ENCODE data around the gene HOXA10.

The HOXA10 gene

DNA sequence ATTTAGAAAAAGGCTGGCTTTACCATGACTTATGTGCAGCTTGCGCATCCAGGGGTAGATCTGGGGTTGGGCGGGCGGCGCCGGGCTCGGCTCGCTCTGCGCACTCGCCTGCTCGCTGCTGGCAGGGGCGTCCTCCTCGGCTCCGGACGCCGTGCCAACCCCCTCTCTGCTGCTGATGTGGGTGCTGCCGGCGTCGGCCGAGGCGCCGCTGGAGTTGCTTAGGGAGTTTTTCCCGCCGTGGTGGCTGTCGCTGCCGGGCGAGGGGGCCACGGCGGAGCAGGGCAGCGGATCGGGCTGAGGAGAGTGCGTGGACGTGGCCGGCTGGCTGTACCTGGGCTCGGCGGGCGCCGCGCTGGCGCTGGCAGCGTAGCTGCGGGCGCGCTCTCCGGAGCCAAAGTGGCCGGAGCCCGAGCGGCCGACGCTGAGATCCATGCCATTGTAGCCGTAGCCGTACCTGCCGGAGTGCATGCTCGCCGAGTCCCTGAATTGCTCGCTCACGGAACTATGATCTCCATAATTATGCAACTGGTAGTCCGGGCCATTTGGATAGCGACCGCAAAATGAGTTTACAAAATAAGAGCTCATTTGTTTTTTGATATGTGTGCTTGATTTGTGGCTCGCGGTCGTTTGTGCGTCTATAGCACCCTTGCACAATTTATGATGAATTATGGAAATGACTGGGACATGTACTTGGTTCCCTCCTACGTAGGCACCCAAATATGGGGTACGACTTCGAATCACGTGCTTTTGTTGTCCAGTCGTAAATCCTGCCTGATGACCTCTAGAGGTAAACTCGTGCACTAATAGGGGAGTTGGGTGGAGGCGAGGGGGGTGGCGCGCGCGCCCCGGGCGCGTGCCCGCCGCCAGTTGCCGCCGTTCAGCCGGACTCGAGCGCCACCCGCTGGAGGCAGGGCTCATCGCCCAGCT is 30.8 kb downstream of the HOXA10 start, which contains the start of gene HOXA5:
TSS of gene HOXA5 (minus strand) at position 659 of the 927 bp plus-strand sequence. CDS start at position 585, 74 bp downstream.
- DNase-seq, result peak; percentile 84

DNA sequence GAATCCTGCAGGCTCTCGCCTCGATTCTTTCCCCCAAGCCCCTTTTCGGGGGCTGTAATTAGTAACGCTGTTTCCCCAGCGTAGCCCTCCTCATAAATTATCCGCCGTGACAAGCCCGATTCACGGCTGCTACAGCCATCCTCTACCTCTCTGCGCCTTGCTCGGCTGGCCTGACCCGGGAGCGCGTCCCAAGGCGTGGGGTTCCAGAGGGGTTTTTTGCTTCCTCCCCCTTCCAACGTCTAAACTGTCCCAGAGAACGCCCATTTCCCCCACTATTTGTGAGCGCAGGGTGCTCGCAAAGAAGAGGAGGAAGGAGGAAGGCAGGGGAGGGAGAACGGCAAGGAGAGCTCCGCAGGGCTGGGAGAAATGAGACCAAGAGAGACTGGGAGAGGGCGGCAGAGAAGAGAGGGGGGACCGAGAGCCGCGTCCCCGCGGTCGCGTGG is 31.5 kb downstream of the HOXA10 start:
- DNase-seq, result no peak

DNA sequence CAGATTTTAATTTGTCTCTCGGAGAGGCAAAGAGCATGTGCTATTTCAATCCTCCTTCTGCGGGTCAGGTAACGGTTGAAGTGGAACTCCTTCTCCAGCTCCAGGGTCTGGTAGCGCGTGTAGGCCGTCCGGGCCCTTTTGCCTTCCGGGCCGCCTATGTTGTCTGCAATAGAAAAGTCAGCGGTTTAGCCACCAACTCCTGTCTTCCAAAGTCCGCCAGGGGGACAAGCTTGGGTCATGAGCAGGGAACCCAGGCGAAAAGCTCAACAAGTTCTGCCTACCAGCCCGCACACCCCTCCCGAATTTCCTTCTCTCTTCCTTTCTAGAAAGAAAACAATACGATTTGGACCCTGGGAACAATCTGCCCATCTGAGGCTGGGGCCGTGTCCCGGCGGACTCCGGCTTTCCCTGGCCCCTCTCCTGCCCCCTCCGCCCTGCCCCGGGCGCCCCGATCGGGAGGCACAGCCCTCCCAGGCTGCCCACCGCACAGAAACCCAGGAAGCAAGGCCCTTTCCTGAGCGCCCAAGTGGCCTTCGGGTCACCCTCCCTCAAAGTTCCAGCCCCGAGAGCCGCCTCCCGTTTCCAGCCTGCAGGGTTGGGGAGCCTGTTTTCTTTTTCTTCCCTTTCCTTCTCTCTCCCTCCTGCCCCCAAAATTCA is 32.1 kb downstream of the HOXA10 start:
- no peak for DNase-seq

DNA sequence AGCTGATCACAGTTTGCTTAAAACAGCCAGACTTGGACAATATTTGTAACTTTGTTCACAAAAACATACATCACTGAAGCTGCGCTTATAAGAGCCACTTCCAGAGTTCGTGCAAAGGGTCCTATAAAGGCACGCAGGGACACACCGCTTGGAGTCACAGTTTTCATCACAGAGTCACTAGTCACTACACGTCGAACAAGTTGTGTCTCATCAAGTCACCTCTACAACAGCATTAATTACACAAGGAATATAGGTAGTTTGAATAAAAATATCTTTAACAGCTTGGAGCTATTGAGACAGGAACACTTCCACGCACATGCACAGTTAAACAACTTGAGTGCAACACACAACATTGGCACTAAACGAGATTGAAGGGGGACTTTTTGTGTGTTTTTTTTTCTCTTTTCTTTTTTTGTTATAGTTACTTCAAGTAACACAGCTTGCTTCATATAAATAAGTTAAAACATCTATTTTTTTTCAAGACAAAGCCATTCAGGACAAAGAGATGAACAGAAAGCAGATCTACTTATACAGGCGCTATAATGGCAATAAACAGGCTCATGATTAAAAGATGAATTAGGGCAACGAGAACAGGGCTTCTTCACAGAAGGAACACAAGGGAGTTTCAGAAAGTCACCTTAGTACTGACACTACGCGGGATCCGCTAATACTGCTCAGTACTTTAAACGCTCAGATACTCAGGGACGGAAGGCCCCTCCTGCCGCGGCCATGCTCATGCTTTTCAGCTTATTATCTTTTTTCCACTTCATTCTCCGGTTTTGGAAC is 32.8 kb downstream of the HOXA10 start:
- DNase-seq, result no peak

DNA sequence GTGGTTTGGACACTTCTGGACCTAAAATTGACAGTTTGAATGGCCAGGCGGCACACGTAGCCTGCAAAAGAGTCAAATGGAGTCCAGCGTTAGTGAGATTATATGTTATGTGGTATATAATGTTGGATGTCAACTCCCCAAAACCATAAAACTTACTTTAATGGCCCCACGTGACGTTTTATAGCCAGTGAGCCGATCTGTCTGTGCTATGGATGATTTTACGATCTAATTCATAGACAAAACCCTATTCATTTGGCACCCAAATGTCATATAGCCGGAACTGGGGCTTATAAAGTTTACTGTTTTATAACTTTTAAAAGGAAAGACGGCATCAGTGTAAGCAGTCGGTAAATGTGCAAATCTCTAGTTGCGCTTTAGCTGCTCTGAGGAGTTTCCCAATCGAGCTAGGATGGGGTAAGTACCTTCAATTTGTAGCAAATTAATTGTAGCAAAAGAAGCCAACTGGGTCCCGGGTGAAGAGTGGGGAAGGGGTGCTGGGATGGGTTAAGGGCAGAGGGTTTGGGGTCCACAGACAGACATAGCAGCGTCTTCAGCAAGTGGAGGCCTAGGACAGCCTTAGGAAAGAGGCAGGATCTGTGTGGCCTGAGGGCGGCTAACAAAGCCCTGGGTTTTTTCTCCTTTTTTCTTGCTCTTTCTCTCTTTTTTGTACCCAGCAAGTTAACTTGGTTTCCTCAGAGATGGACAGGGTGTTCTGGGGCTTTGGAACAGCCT is 33.8 kb downstream of the HOXA10 start:
- no peak for DNase-seq

DNA sequence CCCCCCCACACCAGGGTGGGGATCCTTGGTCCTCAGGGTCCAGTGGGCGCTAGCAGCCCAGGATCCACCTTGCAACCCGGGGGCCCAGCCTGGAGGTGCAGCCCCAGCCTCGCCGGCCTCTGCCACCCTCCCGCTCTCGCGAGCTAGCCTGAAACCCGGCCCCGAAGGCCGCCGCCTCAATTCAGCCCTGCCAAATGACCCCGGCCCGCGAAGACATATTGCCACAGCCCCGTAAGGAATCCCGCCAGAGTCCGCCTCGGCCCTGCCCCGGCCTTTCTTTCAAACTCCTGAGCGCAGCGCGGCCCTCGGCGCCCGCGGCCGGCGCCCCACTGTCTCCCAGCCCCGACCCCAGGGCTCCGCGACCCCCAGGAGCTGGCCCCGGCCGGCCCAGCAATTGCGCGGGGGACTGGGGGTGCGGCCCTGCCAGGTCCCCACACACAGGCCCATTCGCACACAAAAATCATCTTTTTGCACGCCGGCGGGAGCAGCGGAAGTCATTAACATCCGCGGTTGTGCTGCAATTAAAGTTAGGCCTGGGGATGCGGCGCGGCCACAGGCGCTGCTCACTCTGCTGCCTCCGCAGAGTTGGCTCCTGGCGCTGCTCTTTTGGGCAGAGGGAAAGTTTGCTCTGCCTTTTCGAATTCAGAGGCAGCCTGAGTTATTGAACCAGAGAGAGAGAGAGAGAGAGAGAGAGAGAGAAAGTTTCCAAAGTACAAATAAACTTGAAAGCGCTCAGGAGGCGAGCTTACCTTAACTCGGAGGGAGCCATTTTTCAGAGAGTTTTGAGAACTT is 34.6 kb downstream of the HOXA10 start:
- no peak for DNase-seq

DNA sequence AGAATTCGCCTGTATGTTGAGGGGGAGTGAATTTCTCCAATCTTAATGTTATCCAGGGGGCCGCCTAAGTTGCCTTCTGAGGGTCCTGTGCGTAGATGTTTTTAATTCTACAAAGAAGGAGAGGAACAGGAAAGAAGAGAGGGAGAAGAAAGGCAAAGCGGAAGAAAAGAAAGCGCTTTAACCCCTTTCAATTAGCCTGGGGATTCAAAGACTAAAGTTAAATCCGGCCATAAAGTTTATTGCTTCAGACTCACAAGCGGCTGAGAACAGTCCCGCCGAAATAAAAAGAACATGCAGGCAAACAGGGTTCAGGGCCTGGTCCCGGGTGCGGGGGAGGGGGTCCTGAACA is 35.2 kb downstream of the HOXA10 start:
- DNase-seq, result no peak

DNA sequence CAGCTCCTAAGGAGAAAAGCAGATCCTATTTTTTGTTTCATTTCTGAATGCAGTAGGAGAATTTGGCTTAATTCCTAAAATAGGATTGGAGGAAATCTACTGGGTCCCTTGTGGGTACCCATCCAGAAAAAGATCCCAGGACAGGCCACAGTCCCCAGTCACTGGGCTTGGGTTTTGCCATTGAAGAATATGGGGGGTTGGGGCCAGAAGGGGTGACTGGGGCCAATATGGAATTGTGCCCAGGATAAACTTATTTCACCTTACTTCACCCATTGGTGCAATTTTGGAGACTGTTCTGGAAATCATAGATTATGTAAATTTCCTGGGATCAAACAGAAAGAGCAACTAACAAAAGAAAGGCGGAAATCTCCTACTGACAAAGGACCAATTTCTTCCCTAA is 35.6 kb downstream of the HOXA10 start:
- no peak for DNase-seq

DNA sequence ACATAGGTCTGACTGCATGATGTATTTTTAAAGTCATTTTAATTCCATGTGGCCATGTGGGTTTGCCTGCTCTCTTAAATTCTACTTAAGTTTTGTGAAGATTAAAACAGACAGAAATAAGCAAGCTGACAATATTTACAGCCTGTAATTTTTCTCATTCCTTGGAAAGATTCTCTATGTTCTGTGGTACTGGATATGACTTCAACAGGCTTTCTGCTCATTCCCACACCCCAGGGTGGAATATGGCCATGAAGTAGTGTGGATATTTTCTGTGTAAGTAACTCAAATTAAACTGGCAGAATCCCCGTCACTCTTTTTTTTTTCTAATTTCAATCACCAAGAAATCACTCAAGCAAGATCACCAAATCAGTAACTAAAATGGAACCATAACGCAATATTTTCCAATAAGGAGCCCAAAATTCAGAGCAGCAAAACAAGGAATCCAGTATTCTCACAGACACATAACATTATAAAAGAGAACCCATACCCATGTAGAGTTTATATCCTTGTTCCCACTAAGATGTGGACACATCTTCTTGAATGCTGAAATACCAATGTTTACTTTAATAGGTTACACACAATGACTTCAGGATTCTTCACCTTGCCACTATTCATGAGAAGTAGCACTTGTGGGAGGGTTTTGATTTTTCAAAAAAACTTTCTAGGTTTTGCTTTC is 36.3 kb downstream of the HOXA10 start:
- no peak for DNase-seq

DNA sequence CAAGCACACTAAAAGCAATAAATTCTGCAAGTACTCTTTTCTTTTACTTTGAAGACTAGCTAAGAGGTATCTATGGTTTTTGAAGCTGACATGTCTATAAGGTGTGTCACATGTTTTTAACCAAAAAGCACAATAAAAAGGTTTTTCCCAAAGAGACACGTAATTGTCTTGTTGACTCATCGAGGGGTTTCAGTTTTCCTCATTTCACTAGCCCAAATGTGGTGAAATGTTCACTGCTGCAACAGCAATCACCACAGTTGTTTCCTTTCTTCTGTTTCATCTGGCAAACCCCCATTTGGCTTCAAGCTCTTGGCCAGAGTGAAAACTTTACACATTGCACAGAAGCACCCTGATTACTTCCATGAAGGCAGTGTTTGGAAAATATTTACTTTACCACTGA is 39.7 kb downstream of the HOXA10 start:
- peak; percentile 54 for DNase-seq

DNA sequence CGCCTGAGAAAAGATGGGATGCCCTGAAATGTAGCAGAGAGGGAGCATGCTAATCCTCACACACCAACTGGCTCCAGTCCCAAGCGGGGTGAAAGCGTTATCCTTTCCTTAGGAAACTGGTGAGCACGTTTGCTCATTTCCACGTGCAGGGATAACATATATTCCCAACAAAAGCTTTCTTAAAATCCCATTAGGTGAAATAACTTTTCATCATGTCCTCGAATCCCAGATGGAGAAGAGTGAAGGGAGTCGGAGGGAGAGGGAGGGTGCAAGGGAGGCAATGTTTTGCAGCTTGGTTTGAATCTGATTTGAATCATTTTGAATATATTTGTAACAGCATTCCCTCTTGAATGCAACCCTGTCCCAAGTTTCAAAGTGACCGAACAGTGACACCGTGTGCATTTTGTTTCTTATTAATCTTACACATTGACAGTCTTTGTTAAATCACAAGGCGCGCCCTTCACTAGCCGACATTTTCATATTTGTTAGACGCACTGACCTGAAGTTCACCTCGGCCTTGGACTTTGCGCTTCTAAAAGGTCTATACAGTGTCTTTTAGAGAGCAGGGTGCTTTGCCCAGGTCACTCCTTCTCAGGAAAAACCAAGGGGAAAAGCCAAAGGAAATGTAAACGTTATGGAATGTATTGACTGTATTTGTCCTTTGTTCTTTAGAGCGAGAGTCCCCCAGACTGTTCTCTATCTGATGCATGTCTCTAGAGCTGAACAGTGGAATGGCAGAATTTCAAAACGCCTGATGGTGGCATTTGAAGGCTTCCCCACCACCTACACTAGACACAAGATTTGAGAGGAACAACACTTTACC is 40.5 kb downstream of the HOXA10 start:
- DNase-seq, result no peak

DNA sequence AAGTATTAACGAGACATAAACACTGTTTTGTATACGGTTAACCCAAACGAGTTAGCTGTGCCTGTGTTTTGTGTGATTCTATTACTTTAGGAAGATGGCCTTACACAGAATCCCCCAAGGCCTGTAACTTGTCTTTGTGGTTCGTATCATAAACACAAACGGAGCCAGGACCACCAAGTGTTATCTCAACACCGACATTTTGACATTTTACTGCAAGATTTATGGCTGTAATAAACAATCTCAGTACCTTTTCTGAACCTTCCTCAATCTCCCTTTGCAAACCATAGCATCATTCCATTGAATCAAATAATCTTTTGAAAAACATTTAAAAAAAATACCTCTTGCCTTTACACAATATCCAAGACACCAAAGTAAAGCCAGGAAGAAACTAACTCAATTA is 41.1 kb downstream of the HOXA10 start:
- no peak for DNase-seq

DNA sequence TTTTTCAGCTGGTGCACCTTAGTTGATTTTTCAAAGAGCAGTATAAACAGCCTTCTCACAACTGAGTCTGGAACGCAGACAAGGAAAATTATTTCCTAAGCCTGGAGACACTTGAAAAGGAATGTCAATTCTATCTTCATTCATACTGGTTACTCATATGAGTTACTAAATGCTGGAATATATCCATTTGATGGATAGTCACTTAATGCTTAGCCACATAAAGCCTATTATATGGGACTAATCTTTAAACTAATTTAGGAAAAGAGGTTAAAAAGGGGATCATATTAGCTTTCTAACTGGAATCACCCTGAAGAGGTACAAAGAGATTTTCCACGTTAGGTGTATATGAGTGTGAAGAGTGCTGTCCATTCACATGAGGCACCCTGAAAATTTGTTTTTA is 41.9 kb downstream of the HOXA10 start:
- no peak for DNase-seq

DNA sequence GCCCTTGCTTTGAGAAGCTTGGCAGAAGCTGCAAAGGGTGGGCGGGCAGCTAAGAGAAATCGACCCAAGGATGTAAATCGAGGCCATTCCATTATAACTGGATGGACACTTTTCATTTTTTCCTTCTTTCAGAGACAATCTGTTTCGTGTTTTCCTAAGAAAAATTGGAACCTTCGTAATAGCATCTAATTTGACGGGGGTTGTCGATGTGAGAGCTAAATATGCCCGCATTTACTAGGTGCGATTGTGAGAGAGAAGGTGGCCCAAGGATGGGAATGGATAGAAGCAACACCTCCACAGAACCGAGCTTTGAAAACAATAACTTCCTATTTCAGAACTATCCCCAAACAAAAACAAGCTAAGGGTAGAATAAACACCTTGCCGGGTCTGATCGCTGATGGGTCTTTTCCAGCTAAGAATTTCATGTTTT is 42.7 kb downstream of the HOXA10 start:
- no peak for DNase-seq

DNA sequence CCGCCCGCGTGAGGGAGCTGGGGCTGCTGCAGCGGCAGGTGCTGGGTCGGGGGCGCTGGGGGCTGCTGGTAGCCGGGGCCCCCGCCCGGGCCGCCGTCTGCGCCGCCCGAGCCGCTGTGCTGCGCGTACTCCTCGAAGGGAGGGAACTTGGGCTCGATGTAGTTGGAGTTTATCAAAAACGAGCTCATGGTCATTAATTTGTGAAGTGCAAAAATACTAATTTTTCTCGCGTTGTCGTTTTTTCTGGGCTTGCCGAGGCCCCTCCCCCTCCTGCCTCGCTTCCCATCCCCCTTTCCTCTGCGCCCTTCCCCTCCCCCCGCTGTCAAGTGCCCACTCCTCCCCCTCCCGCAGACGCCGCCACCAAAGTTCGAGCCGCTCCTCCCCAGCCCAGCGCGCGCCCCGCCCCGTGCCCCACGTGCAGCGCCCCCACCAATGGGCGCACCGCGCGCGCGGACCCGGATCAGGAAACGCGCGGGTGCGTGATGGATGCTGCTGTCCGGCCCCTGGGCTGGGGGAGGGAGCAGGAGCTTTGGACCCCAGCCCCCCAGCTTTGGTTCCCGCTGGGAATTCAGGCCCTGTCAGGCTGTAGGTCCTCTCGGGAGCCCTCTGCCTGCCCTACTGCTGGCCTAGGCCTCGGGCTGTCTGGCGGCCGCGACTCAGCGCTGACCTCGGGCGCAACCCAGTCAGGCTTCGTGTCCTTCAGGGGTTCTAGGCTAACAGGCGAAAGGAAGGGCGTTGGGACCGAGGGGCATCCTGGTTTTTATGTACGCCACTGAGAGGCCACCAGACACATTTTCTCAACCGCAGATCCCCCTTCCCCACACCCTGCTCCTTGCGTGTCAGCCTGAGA is 43.4 kb downstream of the HOXA10 start, which contains the start of gene HOXA4:
TSS of gene HOXA4 (minus strand) at position 218 of the 850 bp plus-strand sequence. CDS start at position 194, 24 bp downstream.
- DNase-seq, result peak; percentile 95

DNA sequence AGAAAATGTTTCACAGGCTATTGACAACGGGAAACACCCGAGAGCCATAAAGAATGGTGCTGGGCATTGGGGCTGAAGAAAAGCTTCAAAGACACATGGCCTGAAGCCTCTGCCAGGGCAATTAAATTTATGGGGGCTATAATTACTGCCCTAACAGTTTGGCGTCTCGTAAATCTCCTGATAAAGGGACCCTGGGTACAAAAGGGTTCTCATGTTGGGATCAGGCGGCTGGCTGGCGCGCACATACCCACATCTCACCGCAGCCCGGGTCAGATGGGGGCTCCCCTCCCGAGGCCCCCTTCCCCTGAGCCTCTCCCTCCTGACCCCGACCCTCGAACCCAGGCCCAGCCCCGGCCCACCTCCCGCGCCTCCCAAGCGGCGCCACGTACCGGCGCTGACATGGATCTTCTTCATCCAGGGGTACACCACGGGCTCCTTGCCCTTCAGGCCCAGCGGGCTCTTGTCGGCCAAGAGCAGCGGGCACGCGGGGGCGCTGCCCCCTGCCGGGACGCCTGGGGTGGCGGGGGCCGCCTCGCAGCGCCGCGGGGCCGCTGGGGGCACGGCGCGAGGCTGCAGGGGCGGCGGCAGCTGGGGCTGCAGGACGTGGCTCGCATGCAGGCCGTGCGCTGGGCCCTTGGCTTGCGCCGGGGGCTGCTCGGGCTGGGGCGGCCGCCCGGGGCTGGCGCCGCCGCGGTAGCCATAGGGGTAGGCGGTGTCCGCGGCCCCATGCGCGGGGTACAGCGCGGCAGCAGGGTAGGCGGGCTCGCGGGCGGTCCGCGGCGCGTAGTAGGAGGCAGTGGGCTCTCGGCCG is 44.2 kb downstream of the HOXA10 start:
- peak; percentile 57 for DNase-seq

DNA sequence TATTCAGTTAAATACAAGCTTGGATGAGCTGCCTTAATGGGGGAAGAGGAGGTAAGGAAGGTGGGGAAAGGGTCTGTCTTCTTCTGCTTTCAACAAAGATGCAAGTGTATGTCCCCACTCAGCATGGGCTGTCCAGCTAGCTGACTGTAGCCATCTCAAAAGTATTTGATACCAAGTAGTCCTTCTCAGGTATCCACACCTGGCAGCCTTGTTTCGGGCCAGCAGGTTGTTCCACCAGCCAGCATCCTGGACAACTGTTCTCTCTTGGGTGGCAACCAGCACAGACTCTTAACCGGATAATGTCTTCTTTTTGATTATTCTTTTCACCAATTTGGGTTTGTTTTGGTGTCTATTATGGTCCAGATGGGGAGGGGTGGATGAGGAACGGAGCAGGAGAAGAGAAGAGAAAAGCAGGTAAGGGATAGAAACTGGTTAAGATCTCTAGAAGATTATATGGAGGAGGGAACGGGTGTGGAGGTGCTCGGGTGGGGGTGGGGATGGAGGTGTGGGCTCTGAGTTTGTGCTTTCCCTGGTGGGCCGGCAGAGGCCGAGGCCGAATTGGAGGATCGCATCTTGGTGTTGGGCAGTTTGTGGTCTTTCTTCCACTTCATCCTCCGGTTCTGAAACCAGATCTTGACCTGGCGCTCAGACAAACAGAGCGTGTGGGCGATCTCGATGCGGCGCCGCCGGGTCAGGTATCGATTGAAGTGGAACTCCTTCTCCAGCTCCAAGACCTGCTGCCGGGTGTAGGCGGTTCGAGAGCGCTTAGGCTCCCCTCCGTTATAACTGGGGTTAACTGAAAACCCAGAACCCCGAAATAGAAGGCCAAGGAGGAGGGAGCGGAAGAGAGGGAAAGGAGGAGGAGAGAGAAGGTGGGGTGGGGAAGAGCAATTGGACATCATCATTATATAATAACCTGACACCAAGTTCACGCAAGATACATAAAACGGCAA is 45.1 kb downstream of the HOXA10 start:
- no peak for DNase-seq
